HuH-7 (cell line): Measurements from ENCODE around the gene ADGRB3.
"Not testable (repeated sequence)": the region's sequence is repeated elsewhere in the genome, so short reads cannot be mapped to it uniquely, and the experiment has no call there.

ENCODE experiments used
- DNase-seq: peaks from one replicate; pipeline ENCODE4 v3.0.0; 2011; ENCODE audit warnings: low spot score

ADGRB3 gene

GRCh38 chr6:68790128-68790527 is 155.0 kb downstream of the ADGRB3 start:
- DNase-seq = not testable (repeated sequence)

- not testable (repeated sequence) for DNase-seq
Observed at GRCh38 chr6:68814976-68815375, 179.9 kb downstream of the ADGRB3 start.

- no peak for DNase-seq
Observed at GRCh38 chr6:68826501-68826900, 191.4 kb downstream of the ADGRB3 start.

- DNase-seq = no peak
Observed at GRCh38 chr6:68834551-68834950, 199.5 kb downstream of the ADGRB3 start.

GRCh38 chr6:68838571-68838970 is 203.5 kb downstream of the ADGRB3 start:
- no peak for DNase-seq

GRCh38 chr6:68852791-68853190 is 217.7 kb downstream of the ADGRB3 start:
- DNase-seq = no peak

GRCh38 chr6:68859233-68859632 is 224.2 kb downstream of the ADGRB3 start:
- no peak for DNase-seq

GRCh38 chr6:68868646-68869045 is 233.6 kb downstream of the ADGRB3 start:
- no peak for DNase-seq

GRCh38 chr6:68873236-68873635 is 238.2 kb downstream of the ADGRB3 start:
- no peak for DNase-seq

GRCh38 chr6:68874747-68875146 is 239.7 kb downstream of the ADGRB3 start:
- DNase-seq = no peak

- no peak for DNase-seq
Observed at GRCh38 chr6:68875403-68875802, 240.3 kb downstream of the ADGRB3 start.

- DNase-seq = no peak
Observed at GRCh38 chr6:68876792-68877493, 241.9 kb downstream of the ADGRB3 start.

GRCh38 chr6:68880050-68880813 is 245.2 kb downstream of the ADGRB3 start:
- no peak for DNase-seq

- DNase-seq = not testable (repeated sequence)
Observed at GRCh38 chr6:68883325-68883724, 248.2 kb downstream of the ADGRB3 start.

GRCh38 chr6:68891419-68891818 is 256.3 kb downstream of the ADGRB3 start:
- no peak for DNase-seq

- DNase-seq = no peak
Observed at GRCh38 chr6:68892452-68892851, 257.4 kb downstream of the ADGRB3 start.

- no peak for DNase-seq
Observed at GRCh38 chr6:68895929-68896328, 260.8 kb downstream of the ADGRB3 start.

GRCh38 chr6:68901044-68901443 is 266.0 kb downstream of the ADGRB3 start:
- no peak for DNase-seq

GRCh38 chr6:68911334-68911733 is 276.3 kb downstream of the ADGRB3 start:
- no peak for DNase-seq

- no peak for DNase-seq
Observed at GRCh38 chr6:68911811-68912210, 276.7 kb downstream of the ADGRB3 start.

GRCh38 chr6:68912805-68913204 is 277.7 kb downstream of the ADGRB3 start:
- DNase-seq = not testable (repeated sequence)

- DNase-seq = no peak
Observed at GRCh38 chr6:68915586-68915985, 280.5 kb downstream of the ADGRB3 start.

- no peak for DNase-seq
Observed at GRCh38 chr6:68919537-68919936, 284.5 kb downstream of the ADGRB3 start.

- DNase-seq = no peak
Observed at GRCh38 chr6:68941345-68941744, 306.3 kb downstream of the ADGRB3 start.
